ENCODE measurements around the gene TRIM52.
A peak's percentile ranks its signal among the peaks of the same experiment; 100 is the strongest.
"Not testable (repeated sequence)": the region's sequence is repeated elsewhere in the genome, so short reads cannot be mapped to it uniquely, and the experiment has no call there.

The TRIM52 gene

DNA sequence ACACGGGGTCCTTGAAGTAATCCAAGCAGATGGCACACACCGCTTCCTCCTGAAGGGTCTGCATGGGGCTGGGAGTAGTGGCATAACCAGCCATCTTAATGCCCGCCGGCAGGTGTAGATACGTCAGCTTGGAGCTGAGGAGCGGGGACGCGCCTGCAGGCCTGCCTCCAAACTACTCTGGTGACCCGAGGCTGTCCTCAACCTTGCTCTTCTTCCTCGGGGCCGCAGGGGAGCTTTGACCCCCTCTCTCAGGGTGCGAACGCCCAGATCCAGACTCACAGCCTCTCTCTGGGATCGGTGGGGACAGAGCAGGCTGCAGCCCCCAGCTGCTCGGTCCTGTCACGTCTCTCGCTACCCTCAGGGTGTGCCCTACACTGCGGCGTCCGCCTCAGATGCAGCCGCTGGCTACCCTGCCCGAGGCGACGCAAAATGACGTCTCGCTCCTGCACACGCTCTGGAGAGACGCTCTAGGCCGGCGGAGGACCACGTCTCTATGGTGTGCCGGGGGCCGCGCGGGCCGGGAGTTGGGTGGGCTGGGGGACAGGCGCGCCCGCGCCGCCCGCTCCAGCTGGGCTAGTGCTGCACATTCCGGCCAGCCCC is at the start of gene TRIM52:
Gene TRIM52, minus strand, starts transcription at position 424 of the 600 bp plus-strand sequence. Its CDS starts 330 bp downstream, at position 94.
- peak; percentile 93 for DNase-seq
- in situ Hi-C loops (cut with MboI; ENCODE audit: low pct_unique_long_range_greater_than_20kb, low sequenced_read_pairs), result no loop called here

- DNase-seq; in situ Hi-C loops (cut with MboI; ENCODE audit: low pct_unique_long_range_greater_than_20kb, low sequenced_read_pairs): not testable (repeated sequence)
These were observed 26.4 kb upstream of the TRIM52 start for GRCh38 chr5:181287331-181287730.

DNA sequence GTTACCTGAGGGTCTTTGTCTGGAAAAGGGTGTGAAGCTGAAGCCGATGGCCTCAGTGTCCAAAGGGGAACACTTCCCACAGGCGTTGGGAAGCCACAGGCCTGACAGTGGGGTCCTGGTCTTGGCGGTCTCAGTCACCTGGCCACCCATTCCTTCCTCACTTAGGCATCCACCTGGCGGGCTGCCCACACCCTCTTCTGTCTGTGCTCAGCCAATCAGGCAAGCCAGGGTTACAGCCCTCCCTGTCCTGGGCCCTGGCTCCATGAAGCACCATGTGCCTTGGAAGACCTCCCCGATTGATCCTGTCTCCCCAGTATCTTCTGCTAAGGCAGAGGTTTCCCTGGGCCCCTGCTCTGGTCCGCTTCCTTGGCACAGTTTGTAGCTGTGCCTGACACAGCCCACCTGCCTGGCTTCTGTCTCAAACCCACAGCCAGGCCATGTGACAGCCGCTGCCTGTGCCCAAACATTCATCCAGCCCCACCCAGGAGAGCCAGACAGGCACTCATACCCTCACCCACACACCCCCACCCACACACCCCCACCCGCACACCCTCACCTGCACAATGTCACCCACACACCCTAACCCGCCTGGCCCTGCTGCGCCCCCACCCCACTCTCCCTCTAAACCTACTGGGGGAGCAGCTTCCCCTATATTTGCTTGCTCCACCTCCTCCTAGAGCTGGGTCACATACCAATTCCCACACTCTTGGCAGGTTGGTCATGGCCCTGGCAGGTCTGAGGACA is 25.2 kb upstream of the TRIM52 start:
- DNase-seq; in situ Hi-C loops (cut with MboI; ENCODE audit: low pct_unique_long_range_greater_than_20kb, low sequenced_read_pairs): not testable (repeated sequence)

- in situ Hi-C loops (cut with MboI; ENCODE audit: low pct_unique_long_range_greater_than_20kb, low sequenced_read_pairs), result not testable (repeated sequence)
These were observed 23.2 kb upstream of the TRIM52 start for GRCh38 chr5:181283841-181284755.

DNA sequence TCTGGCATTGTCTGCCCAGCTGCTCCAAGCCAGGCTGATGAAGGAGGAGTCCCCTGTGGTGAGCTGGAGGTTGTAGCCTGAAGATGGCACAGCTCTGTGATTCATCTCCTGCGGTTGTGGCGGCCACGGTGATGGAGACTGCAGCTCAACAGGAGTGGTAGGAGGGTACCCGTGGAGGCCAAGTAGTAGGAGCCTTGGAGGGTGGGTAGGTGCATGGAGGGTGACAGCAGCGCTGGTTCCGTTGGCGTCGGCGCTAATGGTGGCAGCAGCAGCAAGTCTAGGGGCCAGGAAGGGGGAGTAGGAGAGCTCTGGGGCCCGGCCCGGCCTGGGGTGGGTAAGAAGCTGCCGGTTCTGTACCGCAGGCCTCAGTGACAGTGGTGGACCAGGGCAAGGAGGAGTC is 22.4 kb upstream of the TRIM52 start:
- in situ Hi-C loops (cut with MboI; ENCODE audit: low pct_unique_long_range_greater_than_20kb, low sequenced_read_pairs), result no loop called here

More at GRCh38 chr5:181283841-181284755, 23.2 kb upstream of the TRIM52 start:
- DNase-seq, result not testable (repeated sequence)

DNA sequence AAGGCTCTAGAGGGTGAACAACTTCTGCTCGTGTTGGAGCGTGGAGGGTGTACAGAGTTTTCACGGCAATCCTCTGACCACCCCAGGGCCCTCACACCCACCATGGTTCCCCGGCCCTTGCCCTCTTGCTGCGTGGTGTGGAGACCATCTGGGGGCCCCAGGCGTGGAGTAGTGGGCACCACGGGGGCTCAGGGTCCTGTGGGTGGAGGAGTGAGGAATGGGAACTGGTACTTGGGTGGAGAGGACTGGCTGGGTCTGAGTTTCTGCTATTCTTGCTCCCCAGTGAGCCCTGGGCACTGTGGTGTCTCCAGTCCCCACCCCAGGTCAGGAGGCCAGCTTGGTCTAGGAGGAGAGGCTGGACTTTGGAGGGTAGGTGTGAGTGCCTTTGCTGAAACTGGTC is 21.9 kb upstream of the TRIM52 start:
- in situ Hi-C loops (cut with MboI; ENCODE audit: low pct_unique_long_range_greater_than_20kb, low sequenced_read_pairs), result no loop called here
- no peak for DNase-seq

More for the DNA sequence above, 22.4 kb upstream of the TRIM52 start:
- no peak for DNase-seq

GRCh38 chr5:181282415-181282814 is 21.5 kb upstream of the TRIM52 start:
- DNase-seq; in situ Hi-C loops (cut with MboI; ENCODE audit: low pct_unique_long_range_greater_than_20kb, low sequenced_read_pairs): not testable (repeated sequence)

DNA sequence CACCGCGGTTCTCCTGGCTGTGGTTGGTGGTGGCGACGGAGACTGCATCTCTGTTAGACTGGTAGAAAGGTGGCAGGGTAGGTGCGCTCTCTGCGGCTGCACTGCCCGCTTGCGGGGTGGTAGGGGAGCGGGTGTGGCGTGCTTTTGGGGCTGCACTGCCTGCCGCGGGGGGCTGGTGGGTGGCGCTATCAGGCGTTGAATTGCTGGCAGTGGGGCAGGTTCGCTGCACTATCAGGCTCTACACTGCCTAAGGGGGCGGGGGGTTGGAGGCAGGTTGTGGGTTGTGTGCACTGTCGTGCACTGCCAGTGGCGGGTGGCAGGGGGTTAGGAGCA is 21.0 kb upstream of the TRIM52 start:
- in situ Hi-C loops (cut with MboI; ENCODE audit: low pct_unique_long_range_greater_than_20kb, low sequenced_read_pairs), result no loop called here
- DNase-seq, result no peak

- in situ Hi-C loops (cut with MboI; ENCODE audit: low pct_unique_long_range_greater_than_20kb, low sequenced_read_pairs), result no loop called here
- DNase-seq, result no peak
These were observed 20.4 kb upstream of the TRIM52 start for GRCh38 chr5:181281077-181281983.

GRCh38 chr5:181280251-181280762 is 19.4 kb upstream of the TRIM52 start:
- in situ Hi-C loops (cut with MboI; ENCODE audit: low pct_unique_long_range_greater_than_20kb, low sequenced_read_pairs), result no loop called here

DNA sequence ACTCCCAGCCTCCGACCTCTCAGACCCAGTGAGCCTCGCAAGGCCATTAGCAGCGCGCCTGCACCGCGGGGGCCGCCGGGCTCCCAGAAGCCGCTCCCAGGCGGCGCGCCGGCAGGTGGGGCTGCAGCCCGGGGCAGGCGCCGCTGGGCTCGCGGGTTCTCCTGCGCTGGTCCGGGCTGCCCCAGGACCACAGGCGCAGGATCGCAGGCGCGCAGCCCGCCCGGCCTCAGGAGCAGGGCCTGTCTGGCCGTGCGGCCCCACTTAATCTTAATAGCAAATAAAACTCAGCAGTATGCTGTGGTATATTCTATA is 12.4 kb upstream of the TRIM52 start:
- in situ Hi-C loops (cut with MboI; ENCODE audit: low pct_unique_long_range_greater_than_20kb, low sequenced_read_pairs); DNase-seq: not testable (repeated sequence)

More at GRCh38 chr5:181280251-181280762, 19.4 kb upstream of the TRIM52 start:
- DNase-seq, result no peak

GRCh38 chr5:181271081-181271480 is 10.1 kb upstream of the TRIM52 start:
- no peak for DNase-seq
- in situ Hi-C loops (cut with MboI; ENCODE audit: low pct_unique_long_range_greater_than_20kb, low sequenced_read_pairs), result no loop called here

DNA sequence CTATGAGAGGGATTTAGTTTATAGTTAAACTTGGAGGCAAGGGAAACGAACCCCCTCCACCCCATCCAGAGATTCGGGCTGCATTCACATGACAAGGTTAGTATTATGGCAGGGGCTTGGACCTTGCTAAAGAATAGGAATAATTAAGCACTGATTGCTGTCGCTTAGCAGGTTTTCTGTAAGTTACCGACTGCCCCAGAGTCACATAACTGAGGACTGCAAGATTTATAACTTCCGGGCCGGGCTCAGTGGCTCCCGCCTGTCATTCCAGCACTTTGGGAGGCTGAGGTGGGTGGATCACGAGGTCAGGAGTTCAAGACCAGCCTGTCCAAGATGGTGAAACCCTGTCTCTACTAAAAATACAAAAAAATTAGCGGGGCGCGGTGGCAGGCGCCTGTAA is 7.0 kb upstream of the TRIM52 start:
- DNase-seq, result not testable (repeated sequence)

GRCh38 chr5:181267291-181267904 is 6.5 kb upstream of the TRIM52 start:
- in situ Hi-C loops (cut with MboI; ENCODE audit: low pct_unique_long_range_greater_than_20kb, low sequenced_read_pairs); DNase-seq: not testable (repeated sequence)

More for the DNA sequence above, 7.0 kb upstream of the TRIM52 start:
- in situ Hi-C loops (cut with MboI; ENCODE audit: low pct_unique_long_range_greater_than_20kb, low sequenced_read_pairs), result not testable (repeated sequence)

DNA sequence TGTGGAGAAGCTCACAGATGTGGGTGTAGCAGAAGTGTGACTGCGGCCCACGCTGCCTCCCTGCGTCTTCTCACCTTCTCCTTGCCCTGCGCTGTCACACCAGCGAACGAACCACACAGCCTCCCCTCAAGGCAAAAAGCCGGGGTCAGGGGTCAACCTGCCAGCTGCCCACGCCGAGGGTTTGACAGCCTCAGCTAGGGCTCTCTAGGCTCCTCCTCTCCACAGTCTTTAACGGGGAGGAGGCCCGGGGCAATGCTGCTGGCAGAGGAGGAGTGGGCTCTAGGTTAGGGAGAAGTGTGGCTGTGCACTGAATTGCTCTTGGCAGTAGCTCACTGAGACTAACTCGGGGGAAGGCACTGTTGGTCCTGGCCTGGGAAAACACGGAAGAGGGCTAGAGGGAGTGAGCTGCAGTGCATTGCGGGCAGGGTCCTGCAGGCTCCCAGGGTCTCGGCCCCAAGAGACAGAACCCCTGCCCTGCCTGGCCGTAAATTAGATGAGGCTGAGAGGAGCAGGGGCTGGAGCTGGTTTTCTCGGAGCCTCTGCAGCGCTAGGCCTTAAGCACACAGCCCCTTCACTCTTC is 4.2 kb upstream of the TRIM52 start:
- in situ Hi-C loops (cut with MboI; ENCODE audit: low pct_unique_long_range_greater_than_20kb, low sequenced_read_pairs), result no loop called here

GRCh38 chr5:181263633-181264032 is 2.7 kb upstream of the TRIM52 start:
- no peak for DNase-seq
- in situ Hi-C loops (cut with MboI; ENCODE audit: low pct_unique_long_range_greater_than_20kb, low sequenced_read_pairs), result no loop called here

More for the DNA sequence above, 4.2 kb upstream of the TRIM52 start:
- no peak for DNase-seq

- in situ Hi-C loops (cut with MboI; ENCODE audit: low pct_unique_long_range_greater_than_20kb, low sequenced_read_pairs), result no loop called here
- DNase-seq, result no peak
These were observed 542 bp upstream of the TRIM52 start for GRCh38 chr5:181261320-181262049.

Data from KBM-7 (cell line).